H1 (cell line): ENCODE measurements around the gene CFAP206. TPM values are rescaled to one million over a fixed set of nuclear protein-coding genes. Genes with fewer than 3 reads are reported as not detected.

Experiments
- ASH2L ChIP-seq: fragments of 200-600, 300-600 bp; sonication (generic); IDR thresholded peaks from one replicate; pipeline ENCODE4 v1.7.1; 2017; ENCODE audit warnings: low read length
- SAP30 ChIP-seq: fragments of 300-600 bp; sonication (generic); IDR thresholded peaks from 2 replicates; pipeline ENCODE4 v1.7.1; 2012; ENCODE audit warnings: low read length, moderate library complexity, mild to moderate bottlenecking, inconsistent platforms; ENCODE audit not compliant: insufficient read depth, insufficient replicate concordance
- polyA plus RNA-seq, 7 experiments: library from polyadenylated mRNA; depleted of rRNA in 3 of 7; stranded (reverse) in 5 of 7; unstranded in 2 of 7; fragments of >200 nt in 5 of 7; fragments of 200-250 nt in 2 of 7; gene quantifications; 1 replicate in 5 of 7; 2 replicates in 1 of 7; 4 replicates in 1 of 7; pipeline versions ENCODE4 v1.2.1 to v1.2.3, GENCODE V29; 2011 to 2013; ENCODE audit warnings: missing spikeins in 2 of 7, mixed read lengths in 2 of 7
- total RNA-seq: library from RNA; stranded (reverse); fragmentation: NEBNext Ultra II Directional; extraction: Animal tissue kit (Norgen Biotek cat#: 25700); gene quantifications from 2 replicates; pipeline ENCODE4 v1.2.1, GENCODE V29; 2021
- TF ChIP-seq, protein P1 (sequence below), 3 experiments: IDR thresholded peaks; 1 replicate in 2 of 3; 2 replicates in 1 of 3; pipeline versions ENCODE4 v1.5.1 to v1.6.1; 2011; ENCODE audit warnings: low read length in 3 of 3, mild to moderate bottlenecking in 3 of 3, inconsistent platforms in 2 of 3, low read depth in 1 of 3, moderate library complexity in 1 of 3; ENCODE audit not compliant: insufficient read depth in 1 of 3; ENCODE audit errors: control extremely low read depth in 1 of 3

The CFAP206 gene
- total and polyA plus RNA-seq, 2 of the 8 experiments (the other 6 are each of a cell fraction or from before 2014, with no cell fraction given): not detected

GRCh38 chr6:87501809-87502572, 94.2 kb downstream of the CFAP206 start (continued):
- TF ChIP-seq, protein P1, sequence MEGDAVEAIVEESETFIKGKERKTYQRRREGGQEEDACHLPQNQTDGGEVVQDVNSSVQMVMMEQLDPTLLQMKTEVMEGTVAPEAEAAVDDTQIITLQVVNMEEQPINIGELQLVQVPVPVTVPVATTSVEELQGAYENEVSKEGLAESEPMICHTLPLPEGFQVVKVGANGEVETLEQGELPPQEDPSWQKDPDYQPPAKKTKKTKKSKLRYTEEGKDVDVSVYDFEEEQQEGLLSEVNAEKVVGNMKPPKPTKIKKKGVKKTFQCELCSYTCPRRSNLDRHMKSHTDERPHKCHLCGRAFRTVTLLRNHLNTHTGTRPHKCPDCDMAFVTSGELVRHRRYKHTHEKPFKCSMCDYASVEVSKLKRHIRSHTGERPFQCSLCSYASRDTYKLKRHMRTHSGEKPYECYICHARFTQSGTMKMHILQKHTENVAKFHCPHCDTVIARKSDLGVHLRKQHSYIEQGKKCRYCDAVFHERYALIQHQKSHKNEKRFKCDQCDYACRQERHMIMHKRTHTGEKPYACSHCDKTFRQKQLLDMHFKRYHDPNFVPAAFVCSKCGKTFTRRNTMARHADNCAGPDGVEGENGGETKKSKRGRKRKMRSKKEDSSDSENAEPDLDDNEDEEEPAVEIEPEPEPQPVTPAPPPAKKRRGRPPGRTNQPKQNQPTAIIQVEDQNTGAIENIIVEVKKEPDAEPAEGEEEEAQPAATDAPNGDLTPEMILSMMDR (IDR thresholded peaks at IDR 0.05; ENCODE audit: control extremely low read depth in 1 of 3, insufficient read depth in 1 of 3, low read depth in 1 of 3, low read length in 3 of 3): no peak
- TF ChIP-seq SAP30 (no peak), ASH2L (no peak)
